Activated CD8-positive, alpha-beta memory T cell treated with anti-CD3 and anti-CD28 coated beads for 4 hours (primary cell): Measurements from ENCODE around the gene SOX5.
"Not testable (repeated sequence)": the region's sequence is repeated elsewhere in the genome, so short reads cannot be mapped to it uniquely, and the experiment has no call there.

Experiments
- DNase-seq, 2 donors: peaks; one replicate each; pipeline ENCODE4 v3.0.0-alpha.2; 2020; ENCODE audit warnings: low read depth in 2 of 2

The SOX5 gene

GRCh38 chr12:23495472-23495871 lies 454.0 kb downstream of the SOX5 start:
- DNase-seq: no peak

GRCh38 chr12:23493672-23494071 lies 455.8 kb downstream of the SOX5 start:
- no peak for DNase-seq

- not testable (repeated sequence) for DNase-seq
Measured at GRCh38 chr12:23491029-23491428, 458.4 kb downstream of the SOX5 start.

GRCh38 chr12:23488130-23488529 lies 461.3 kb downstream of the SOX5 start:
- no peak for DNase-seq

- no peak for DNase-seq
Measured at GRCh38 chr12:23484238-23484637, 465.2 kb downstream of the SOX5 start.

GRCh38 chr12:23482571-23482970 lies 466.9 kb downstream of the SOX5 start:
- DNase-seq: no peak
